ENCODE measurements around the gene MT2A.

MT2A gene

GRCh38 chr16:56608043-56608875 lies at the start of gene MT2A:
Gene MT2A (plus strand): TSS chr16:56608584. CDS start chr16:56608656, 72 bp downstream.
- TF ChIP-seq GATA2 (IDR thresholded peaks at IDR 0.05; ENCODE audit: low read depth, low read length) (no peak), GATA3 (IDR thresholded peaks at IDR 0.05; ENCODE audit: low read depth, low read length) (no peak)

DNA sequence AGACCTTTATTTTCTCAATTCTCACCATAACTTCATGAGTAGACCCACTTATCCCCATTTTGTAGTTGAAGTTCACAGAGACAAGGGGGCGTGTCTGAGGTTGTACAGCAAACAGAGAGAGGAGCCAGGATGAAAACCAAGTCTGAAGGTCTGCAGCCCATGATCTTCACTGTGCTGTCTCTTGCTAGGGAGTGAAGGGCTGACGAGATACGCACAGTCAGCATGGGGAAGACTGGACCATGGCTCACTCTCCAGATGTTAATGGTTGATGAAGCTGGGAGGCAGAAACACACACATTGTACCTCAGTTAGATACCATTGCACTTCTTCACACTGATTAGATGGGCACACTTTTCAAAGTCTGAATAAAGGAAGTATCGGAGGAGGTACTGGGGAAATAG lies 49.3 kb upstream of the MT2A start:
- TF ChIP-seq GATA3 (IDR thresholded peaks at IDR 0.05; ENCODE audit: low read depth, low read length) (no peak), GATA2 (IDR thresholded peaks at IDR 0.05; ENCODE audit: low read depth, low read length) (no peak)

- TF ChIP-seq GATA3 (IDR thresholded peaks at IDR 0.05; ENCODE audit: low read depth, low read length) (no peak), GATA2 (IDR thresholded peaks at IDR 0.05; ENCODE audit: low read depth, low read length) (no peak)
These were observed 47.9 kb upstream of the MT2A start for GRCh38 chr16:56560447-56560846.

DNA sequence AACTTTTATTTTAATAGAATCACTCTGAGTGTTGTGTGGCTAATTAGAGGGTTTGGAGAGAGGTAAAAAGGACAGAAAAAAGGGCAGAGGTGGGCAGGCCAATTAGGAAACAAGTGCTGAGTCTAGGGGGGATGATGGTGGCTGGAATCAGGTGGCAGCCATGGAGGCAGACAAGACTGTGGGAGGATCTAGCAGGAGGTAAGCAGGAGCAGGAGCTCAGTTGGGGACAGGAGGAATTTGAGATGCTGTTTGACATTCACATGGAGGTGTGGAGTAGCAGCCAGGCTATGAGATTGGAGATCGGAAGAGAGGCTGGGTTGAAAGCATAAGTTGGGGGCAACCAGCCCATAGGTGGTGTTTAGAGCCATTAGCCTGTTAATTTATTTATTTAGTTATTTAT lies 47.3 kb upstream of the MT2A start:
- TF ChIP-seq GATA2 (IDR thresholded peaks at IDR 0.05; ENCODE audit: low read depth, low read length) = no peak
- TF ChIP-seq GATA3 (IDR thresholded peaks at IDR 0.05; ENCODE audit: low read depth, low read length) = no peak

DNA sequence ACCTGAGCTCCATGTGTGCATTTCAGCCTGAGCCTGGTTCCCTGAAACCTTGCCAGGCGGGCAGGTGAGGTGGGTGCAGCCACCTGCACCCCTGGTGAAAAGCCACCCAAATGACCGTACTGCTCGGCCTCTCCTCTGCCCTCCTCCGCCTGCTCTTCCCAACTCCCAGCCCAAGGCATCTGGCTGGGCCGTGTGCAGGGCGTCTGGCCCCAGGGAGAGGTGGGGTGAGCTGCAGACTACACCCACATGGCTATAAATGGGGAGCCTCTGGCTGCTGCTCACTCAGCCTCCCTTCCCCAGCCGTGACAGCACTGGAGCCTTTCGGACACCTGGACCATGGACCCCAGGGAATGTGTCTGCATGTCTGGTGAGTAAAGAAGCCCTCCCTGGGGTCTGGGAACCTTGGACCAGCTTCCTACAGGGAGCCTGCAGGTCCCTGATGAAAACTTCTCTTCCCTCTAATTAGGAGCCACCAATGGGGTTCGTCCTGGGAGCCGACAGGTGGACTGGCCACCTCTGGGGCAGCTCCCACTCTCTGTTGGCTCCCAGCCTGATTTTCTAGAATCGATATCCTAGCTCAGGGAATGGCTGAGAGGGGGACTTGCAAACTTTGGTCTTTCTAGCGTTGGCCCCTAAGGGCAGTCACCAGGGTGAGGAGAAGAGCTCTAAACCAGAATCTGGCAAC lies 43.4 kb upstream of the MT2A start, which contains the start of gene MT4:
Gene MT4, plus strand, starts transcription at position 281 of the 685 bp plus-strand sequence. Its CDS starts 56 bp downstream, at position 337.
- TF ChIP-seq GATA2 (IDR thresholded peaks at IDR 0.05; ENCODE audit: low read depth, low read length) = no peak
- TF ChIP-seq GATA3 (IDR thresholded peaks at IDR 0.05; ENCODE audit: low read depth, low read length) = no peak

DNA sequence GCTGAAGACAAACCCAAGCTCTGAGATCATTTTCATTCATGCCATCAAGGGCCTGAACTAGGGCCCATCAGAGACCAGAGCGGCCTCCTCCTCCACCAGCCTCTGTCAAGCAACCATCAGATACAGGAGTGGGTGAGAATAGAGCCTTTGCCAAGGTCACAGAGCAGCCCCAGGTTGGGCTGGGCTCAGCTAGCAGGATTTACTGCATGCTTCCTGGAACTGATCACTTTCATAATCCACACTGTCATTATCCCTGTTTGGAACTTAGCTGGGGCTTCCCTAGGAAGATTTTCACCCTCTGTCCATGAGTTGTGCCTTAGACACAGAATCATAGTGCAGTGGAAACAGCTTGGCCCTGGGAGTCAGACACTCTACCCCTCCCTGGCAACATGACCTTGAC lies 38.4 kb upstream of the MT2A start:
- TF ChIP-seq GATA2 (IDR thresholded peaks at IDR 0.05; ENCODE audit: low read depth, low read length) (no peak), GATA3 (IDR thresholded peaks at IDR 0.05; ENCODE audit: low read depth, low read length) (no peak)

GRCh38 chr16:56571525-56571924 lies 36.9 kb upstream of the MT2A start:
- TF ChIP-seq GATA2 (IDR thresholded peaks at IDR 0.05; ENCODE audit: low read depth, low read length) = no peak
- TF ChIP-seq GATA3 (IDR thresholded peaks at IDR 0.05; ENCODE audit: low read depth, low read length) = no peak

DNA sequence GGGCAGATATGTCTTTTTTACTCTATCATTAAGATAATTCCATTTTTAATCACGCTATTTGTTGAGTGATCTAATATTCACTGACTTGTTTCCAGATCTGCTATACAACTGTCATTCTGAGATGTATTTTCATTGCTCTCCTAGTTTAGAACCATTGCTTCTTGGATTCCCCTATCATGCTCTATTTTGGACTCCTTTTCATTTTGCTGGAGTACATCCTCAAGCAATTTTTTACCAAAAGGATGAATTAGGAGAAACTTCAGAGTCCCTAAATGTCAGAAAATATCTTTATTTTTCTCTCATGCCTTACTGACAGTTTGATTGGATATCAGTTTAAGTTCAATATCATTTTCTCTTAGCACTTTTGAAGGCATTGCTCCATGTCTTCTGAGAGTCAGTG lies 33.8 kb upstream of the MT2A start:
- TF ChIP-seq GATA3 (IDR thresholded peaks at IDR 0.05; ENCODE audit: low read depth, low read length) = no peak
- no peak for TF ChIP-seq GATA2 (IDR thresholded peaks at IDR 0.05; ENCODE audit: low read depth, low read length)

GRCh38 chr16:56576585-56577299 lies 31.6 kb upstream of the MT2A start:
- TF ChIP-seq GATA2 (IDR thresholded peaks at IDR 0.05; ENCODE audit: low read depth, low read length) = no peak
- no peak for TF ChIP-seq GATA3 (IDR thresholded peaks at IDR 0.05; ENCODE audit: low read depth, low read length)

GRCh38 chr16:56577300-56577625 lies 31.1 kb upstream of the MT2A start:
- no peak for TF ChIP-seq GATA3 (IDR thresholded peaks at IDR 0.05; ENCODE audit: low read depth, low read length)
- TF ChIP-seq GATA2 (IDR thresholded peaks at IDR 0.05; ENCODE audit: low read depth, low read length) = no peak

GRCh38 chr16:56580391-56581048 lies 27.9 kb upstream of the MT2A start:
- TF ChIP-seq GATA2 (IDR thresholded peaks at IDR 0.05; ENCODE audit: low read depth, low read length) (no peak), GATA3 (IDR thresholded peaks at IDR 0.05; ENCODE audit: low read depth, low read length) (no peak)

DNA sequence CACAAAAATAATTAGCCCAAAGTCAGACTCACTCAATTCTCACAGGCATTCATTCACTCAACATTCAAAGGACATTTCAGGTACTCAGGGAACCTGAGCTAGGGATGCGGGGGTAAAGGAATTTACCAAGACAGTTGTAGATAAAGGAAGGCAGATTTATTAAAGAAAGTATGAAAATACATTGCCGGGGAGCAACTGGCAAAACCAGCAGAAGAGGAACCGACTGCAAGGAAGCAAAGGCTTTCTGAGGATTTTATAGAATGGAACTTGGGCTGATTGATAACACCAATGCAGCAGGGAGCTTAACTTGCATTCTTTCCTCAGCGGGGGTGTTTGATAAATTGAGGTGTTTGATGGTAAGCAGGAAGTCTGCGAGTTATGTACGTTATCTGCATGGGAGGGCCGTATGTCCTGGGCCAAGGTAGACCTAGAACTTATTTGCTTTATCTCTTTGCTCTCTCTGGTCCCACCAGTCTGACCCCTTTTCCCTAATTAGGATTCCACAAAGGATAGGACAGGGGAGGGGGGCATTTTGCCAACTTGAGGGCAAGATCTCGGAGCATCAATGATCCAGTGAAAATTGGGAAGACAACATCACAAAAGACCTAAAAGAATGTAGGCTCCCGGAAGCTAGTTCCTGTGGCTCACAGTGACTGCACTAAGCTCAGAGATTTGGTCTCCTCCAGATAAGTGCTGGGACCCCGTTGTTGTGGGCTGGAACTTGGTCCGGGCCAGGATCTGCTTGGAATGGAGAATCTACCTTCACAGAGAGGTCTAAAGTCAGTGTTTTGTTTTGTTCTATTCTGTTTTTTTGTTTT lies 24.8 kb upstream of the MT2A start:
- TF ChIP-seq GATA3 (IDR thresholded peaks at IDR 0.05; ENCODE audit: low read depth, low read length) = no peak
- no peak for TF ChIP-seq GATA2 (IDR thresholded peaks at IDR 0.05; ENCODE audit: low read depth, low read length)

DNA sequence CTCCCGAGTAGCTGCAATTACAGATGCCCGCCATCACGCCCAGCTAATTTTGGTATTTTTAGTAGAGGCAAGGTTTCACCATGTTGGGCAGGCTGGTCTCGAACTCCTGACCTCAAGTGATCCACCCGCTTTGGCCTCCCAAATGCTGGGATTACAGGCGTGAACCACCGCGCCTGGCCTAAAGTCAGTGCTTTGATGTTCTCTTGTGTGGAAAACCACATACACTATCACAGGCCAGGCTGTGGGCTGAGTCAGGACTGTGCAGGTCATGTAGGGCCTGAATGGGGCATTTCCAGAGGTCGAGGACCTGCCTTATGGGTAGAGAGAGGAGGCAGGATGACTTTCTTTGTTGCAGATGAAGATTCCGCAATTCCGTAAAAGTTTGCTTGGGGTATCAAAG lies 24.1 kb upstream of the MT2A start:
- TF ChIP-seq GATA2 (IDR thresholded peaks at IDR 0.05; ENCODE audit: low read depth, low read length) (no peak), GATA3 (IDR thresholded peaks at IDR 0.05; ENCODE audit: low read depth, low read length) (no peak)
